ENCODE results near the gene C4orf50. TPM values are rescaled to one million over a fixed set of nuclear protein-coding genes. Genes with fewer than 3 reads are reported as not detected.

Gene C4orf50
- polyA plus RNA-seq, 1 donor = 0.01 TPM

- DNase-seq (ENCODE audit: low read depth) = no peak
Measured at GRCh38 chr4:5921101-5921980, 96.9 kb downstream of the C4orf50 start.

DNA sequence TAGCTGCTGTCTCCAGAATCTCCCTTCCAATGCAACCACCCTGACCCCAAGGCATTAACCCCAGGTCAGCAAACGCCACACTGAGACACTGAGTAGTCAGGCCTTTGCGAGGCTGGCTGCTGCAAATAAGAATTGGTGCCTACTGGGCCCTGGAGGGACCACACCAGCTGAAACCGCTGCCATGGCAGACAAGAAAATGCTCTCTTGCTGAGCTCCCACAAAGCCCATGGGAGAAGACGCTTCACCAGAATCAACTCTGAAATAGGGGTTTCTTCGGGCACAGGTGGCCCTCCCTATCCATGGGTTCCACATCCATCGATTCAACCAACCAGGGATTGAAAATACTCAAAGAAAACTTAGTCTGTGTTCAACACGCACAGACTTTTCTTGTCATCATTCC is 98.7 kb downstream of the C4orf50 start:
- no peak for DNase-seq (ENCODE audit: low read depth)

GRCh38 chr4:5919044-5919443 is 99.2 kb downstream of the C4orf50 start:
- DNase-seq (ENCODE audit: low read depth) = no peak

DNA sequence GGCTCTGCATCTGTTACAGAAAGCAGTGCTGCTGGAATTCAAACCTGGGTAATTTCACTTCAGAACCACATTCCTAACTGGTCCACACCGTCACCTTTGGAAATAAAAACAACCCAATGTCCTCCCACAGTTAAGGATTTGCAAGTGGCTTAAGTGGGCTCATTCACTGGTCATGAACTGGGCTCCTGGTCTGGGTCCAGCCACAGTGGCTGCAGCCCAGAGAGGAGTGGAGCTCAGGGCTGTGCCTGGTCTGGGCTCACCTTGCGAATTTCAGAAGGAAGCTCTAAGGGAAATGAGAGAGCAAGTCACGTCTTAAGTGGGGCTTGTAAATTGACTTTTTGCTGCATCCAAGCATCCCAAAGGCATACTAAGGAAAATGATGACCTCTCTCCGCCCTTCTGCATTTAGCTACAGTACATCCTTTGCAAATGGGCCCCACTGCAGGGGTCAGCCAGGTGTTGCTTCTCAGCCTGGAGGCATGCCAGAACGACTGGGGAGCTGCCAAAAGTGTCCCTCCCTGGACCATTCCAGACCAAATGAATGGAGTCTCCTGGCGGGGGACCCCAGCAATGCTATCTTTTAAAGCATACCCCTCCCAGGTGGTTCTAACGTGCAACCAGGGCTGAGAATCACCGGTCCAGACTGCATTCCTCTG is 99.8 kb downstream of the C4orf50 start:
- DNase-seq (ENCODE audit: low read depth) = no peak

DNA sequence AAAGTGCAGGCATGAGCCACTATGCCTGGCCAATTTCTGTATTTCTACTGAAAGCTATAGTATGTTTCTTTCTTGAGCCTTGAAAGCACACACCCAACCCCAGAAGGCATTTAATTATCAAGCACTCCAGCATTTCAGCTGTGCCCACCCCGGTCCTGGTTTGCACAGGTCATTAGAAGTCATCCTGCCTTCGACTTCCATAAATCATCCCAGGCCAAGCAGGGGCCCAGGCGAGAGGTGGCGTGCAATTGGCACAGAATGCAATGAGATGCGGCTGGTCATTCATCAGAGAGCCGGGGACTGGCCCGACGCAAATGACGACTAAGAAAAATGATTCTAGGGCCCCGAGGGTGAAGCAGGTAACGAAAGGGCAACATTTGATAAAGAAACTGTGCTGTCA is 100.6 kb downstream of the C4orf50 start:
- no peak for DNase-seq (ENCODE audit: low read depth)

DNA sequence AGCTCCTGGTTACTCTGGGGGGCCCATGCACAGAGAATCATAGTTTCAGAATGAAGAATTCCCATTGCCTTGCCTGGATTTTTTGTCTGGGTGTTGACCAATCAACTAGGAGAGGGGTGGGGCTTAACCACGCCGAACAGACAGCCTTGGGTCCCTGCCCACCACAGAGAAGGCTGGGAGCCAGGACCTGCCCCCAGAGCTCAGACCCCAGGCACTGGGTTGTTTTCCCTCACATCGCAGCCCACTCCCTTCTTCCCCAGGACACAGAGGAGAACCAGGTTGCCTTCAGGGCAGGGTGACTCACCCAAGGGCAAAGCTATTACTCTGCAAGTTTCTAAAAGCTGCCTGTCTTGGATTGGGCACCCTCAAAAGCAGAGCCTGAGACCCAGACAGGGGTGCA is 102.0 kb downstream of the C4orf50 start:
- no peak for DNase-seq (ENCODE audit: low read depth)

DNA sequence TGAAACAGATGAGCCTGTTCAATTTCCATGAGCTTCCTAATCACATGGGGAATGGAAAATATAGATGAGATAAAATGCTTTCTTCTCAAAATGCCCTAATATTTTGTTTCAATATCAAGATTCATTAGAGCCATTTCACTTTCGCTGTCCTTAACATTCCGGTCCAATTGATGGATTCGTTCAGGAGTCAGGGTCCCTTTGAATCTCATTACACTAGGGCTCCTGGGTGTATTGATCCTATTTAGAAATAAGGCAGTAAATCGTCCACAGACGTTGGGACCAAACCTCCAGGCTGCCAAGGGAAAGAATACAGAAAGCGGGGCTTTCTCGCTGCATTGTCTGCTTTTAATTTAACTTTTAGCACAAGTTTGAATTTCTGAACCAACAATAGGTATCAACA is 104.8 kb downstream of the C4orf50 start:
- no peak for DNase-seq (ENCODE audit: low read depth)

DNA sequence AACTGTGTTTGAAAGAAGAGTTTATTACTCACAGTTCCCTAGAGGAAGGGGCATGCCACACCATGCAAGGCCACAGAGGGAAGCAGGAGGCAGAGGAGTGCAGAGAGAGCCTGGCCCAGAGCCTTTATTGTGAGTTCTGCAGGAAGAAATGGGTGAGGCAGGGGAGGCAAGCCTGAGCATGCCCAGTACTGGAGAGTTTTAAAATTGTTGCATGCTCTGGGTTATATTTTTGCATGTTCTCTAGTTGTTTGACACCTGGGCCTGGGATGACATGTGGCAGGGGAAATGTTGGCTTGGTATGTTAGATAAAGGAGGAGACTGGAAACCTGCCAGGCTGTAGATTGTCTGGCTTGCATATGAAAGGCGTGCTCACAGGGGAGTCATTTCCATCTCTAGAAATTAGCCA is 105.6 kb downstream of the C4orf50 start:
- DNase-seq (ENCODE audit: low read depth) = no peak

GRCh38 chr4:5908876-5909427 is 109.3 kb downstream of the C4orf50 start:
- DNase-seq (ENCODE audit: low read depth) = no peak

- DNase-seq (ENCODE audit: low read depth) = no peak
Measured at GRCh38 chr4:5906191-5906590, 112.0 kb downstream of the C4orf50 start.

DNA sequence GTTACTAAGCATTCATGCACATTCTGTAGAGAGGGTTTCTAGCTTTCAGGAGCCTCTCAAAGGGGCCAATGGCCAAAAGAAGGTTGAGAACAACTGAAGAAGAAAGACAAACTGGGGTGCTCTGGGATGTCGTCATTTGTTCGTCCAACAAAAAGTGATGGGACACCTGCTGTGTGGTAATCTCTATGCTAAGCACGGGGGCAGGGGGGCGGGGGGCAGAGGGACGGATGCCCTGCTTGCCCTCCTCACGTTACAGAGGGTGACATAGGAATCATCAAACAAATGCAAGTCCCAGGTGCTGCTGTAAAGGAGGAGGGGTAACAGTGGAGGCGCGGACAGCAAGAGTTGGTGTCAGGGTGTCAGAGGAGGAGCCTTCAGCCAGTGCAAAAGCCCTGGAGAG is 112.5 kb downstream of the C4orf50 start:
- DNase-seq (ENCODE audit: low read depth) = no peak

DNA sequence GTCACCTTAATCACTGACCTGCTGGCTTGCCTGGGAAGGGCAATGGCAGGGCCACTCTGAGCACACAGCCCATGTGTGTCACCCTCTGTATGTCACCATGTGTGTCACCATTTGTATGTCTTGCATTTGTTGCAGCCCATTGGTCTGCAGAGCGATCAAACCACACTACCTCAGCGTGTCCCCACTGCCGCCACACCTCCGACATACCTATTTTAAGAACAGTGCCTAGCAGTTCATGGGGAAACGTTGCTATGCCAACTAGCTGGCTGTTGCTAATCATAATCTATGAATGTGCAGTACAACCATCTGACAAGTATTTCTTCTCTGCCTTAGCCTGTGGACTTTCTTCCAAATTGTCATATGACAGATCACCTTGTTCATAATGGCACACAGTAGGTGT is 117.4 kb downstream of the C4orf50 start:
- DNase-seq (ENCODE audit: low read depth) = no peak

DNA sequence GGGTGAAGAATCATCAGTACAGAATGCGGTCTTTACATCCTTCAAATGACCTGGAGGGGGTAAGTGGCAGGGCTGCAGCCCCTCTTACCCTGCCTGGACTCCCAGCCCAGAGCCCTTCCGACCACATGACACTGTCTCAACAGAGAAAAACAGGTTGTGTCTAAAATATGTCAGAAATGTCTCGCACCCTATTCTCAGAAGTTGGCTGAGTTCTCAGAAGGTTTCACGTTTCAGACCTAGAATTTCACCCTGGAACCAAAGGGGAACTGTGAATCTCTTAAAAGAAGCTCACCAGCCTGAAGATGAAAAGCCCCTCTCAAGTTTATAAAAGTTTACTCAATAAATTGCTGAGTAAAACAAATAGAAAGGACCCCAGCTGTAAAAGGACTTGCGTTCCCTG is 118.3 kb downstream of the C4orf50 start:
- no peak for DNase-seq (ENCODE audit: low read depth)

DNA sequence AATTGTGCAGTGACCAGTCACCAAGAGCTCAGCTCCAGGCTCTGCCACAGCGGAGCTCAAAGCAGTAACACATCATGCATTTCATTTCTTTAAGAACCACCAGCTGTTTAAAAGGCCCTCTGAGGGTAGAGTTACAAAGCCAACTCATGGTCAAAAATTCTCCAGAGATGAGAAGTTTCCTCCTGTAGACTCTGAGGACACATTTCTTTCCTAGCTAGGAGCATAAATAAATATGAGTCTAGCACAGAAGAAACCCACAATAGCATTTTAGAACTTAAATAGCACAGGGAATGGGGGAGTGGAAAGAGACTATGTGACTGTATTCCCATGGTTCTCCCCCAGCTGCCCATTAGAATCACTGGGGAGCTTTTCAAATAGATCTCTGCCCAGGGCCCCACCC is 118.8 kb downstream of the C4orf50 start:
- DNase-seq (ENCODE audit: low read depth) = no peak

- DNase-seq (ENCODE audit: low read depth) = no peak
Measured at GRCh38 chr4:5897674-5898073, 120.6 kb downstream of the C4orf50 start.

GRCh38 chr4:5895287-5895686 is 122.9 kb downstream of the C4orf50 start:
- DNase-seq (ENCODE audit: low read depth) = no peak

DNA sequence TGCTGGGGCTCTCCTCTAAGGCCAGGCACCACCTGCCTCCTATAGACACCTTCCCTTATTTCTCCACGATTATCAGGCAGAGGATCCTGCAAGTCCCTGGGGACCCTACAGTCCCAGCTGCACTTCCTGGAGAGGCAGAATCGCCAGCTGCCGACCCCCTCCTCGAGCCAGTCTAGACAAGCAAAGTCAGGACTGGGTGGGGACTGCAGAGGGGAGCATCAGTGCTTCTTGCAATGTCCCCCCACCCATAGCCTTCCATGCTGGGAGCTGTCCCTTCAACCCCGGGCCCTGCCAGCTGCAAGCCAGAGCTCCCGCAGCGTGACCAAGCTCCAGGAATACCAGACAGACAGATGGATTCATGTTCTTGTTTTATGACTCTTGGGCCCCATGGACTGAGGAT is 124.0 kb downstream of the C4orf50 start:
- DNase-seq (ENCODE audit: low read depth) = no peak

- no peak for DNase-seq (ENCODE audit: low read depth)
Measured at GRCh38 chr4:5893591-5893990, 124.6 kb downstream of the C4orf50 start.

DNA sequence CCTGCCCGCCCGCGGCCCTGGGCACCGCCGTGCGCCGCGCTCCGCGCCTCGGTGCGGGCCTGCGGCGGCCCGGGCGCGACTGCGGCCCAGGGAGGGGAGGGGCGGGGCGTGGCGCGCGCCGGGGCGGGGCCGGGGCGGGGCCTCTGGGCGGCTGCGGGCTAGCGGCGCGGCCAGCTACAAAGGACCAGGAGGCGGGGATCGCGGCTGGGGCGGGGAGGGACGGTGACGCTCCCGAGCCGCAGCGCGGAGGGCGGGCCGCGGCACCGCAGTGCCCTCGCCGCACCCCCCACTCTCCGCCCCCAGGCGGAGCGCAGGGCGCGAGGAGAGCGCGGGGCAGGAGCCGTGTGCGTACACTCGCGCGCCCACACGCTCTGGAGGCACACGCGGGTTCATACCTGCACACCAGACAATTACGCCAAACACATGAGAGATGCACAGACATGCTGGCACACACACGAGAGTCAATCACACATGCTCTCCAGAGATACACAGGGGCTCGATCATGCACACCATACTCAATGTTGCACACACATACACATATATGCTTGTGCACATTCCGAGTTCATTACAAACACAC is 125.1 kb downstream of the C4orf50 start, which contains the start of gene CRMP1:
Gene CRMP1 (minus strand): TSS at position 83 of the 577 bp plus-strand sequence. CDS start 117 bp downstream, outside the sequence.
- no peak for DNase-seq (ENCODE audit: low read depth)

- no peak for DNase-seq (ENCODE audit: low read depth)
Measured at GRCh38 chr4:5892323-5893003, 125.8 kb downstream of the C4orf50 start.

DNA sequence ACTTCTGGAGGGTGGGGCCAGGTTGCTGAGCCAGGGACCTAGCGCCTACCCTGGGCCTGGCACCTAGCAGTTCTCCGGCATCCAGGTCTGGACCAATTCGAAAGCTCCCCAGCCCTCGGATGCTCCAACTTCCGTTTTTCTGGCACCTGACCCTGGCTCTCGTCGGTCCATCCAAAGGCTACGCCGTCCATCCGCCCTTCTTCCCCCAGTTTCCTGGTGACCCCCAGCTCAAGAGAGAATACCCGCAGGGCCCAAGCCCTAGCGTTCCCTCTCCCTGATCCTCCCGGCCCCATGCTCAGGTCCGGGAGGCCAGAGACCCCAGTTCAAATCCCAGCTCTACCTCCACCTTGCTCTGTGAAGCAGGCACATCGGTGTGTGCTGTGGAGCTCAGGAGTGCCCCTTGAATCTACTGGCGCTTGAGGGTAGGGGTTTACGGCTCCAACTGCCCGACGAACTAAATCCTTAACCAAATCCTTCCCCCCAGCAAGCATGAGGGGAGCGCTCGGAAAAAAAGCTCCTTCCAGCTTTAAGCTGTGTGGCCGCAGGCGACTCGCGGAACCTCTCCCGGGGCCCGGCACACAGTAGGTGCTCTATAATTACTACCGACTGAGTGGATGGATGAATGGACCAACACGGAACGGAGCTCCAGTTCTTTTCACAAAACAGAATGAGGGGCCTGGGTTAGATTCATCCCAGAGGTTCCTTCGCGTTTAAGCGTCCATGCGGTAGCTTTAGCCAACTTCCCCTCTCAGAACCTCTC is 126.5 kb downstream of the C4orf50 start:
- no peak for DNase-seq (ENCODE audit: low read depth)

Measured in forelimb muscle (tissue), 1 donor.